NCI-H2196 (cell line): ENCODE measurements around the gene MINDY4.

Source experiments
- DNase-seq: peaks from one replicate; lab custom pipeline; 2025; ENCODE audit not compliant: unreplicated experiment; lab: John Stamatoyannopoulos, UW

Gene MINDY4

GRCh38 chr7:30926313-30926712, 155.1 kb downstream of the MINDY4 start:
- DNase-seq: no peak

GRCh38 chr7:30927040-30927439, 155.8 kb downstream of the MINDY4 start:
- DNase-seq: no peak

DNA sequence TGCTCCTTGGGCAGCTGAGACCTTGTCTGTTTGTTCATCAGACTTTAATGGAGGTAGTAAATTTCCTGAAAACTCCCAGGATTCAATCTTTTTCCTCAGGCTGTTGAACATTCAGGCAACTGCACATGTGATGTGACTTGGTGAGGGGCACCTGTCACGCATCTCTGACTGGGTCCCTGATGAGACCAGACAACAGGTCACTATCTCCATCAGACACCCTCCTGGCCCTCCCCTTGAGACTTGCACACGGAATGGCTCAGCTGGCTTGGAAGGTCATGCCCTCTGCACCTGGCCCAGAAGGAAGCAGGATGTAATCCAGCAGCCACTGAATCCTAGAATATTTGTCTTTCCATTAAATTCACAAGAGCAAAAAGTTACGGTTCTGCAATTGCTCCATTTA, 156.3 kb downstream of the MINDY4 start:
- no peak for DNase-seq

DNA sequence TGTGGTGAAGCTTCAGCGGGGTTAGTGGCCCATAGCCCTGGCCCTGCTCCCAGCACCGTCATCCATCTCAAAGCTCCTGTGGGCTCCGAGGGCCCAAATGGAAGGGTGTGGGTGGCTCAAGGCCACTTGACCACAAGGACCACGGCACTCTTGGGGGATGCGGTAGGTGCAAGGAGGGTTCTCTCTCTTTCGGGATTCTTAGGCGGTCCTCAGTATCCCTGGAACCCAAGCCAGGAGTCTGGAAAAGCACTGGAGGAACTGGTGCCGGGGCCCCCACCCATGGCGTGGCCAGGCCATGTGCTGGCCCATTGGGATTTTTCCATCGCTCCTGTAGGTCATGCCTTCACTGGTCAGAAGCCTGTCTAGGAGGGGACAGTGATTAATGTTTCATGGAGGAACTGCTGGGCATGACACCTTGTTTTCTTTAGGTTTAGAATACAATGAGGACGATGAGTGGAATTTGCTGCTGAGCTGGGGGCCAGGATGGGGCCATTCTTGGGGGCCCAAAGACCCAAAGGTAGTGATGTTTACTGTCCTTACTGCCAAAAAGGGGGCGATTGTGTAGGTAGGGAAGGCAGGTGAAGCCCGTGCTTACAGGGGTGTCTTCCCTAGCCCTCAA, 157.1 kb downstream of the MINDY4 start:
- no peak for DNase-seq

DNA sequence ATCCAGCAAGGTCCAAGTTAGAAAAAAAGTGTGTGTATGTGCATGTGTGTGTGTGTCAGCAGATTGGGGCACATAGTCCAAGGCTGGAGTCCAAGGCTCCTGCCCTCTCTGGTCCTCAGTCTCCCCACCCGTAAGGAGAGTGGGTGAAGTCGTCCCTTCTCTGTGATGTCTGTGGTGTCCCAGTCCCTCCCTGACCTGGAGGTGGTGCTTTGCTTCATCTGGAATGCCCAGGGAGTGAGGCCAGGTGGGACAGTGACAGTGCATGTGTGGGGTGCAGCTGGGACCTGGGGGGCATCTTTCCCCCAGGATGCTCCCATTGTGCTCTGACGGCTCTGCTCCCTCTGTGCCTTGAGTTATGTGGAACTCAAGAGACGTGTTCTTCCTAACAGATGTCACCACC, 158.5 kb downstream of the MINDY4 start:
- DNase-seq: no peak

- no peak for DNase-seq
These were observed 159.4 kb downstream of the MINDY4 start for GRCh38 chr7:30930621-30931020.

DNA sequence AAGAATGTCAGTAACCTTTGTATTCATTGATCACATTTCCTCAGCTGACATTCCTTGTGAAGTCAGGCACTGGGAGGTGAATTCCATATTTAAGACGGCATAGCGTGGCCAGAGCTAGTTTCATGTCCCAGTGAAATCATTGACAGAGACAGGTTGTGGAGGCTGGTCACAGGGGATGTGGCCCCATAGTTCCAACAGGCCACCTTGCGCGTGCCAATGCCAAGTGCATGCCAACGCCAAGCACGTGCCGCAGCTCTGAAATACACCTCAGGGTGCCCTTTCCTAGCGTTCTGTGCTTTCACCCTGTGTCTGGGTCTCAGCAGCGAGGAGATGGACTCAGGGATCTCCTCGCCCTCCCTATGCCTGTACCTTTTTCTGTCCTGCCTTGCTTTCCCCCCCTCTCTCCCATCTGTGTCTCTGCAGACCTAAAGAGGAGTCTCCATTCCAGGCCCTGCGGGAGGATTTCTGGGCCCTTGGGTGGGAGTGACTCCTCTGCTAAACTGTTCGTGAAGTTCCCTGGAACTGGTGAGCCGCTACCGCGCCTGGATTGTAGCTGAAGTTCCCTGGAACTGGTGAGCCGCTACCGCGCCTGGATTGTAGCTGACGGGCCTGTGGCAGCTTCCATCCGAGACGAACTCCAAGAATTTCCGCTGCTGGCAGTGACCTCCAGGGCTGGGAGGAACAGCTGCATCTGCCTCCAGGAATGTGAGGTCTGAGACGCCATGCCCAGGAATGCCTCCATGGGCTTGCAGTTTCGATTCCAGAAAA, 160.1 kb downstream of the MINDY4 start:
- no peak for DNase-seq

- no peak for DNase-seq
These were observed 160.8 kb downstream of the MINDY4 start for GRCh38 chr7:30931929-30932540.

- no peak for DNase-seq
These were observed 161.3 kb downstream of the MINDY4 start for GRCh38 chr7:30932562-30932961.

DNA sequence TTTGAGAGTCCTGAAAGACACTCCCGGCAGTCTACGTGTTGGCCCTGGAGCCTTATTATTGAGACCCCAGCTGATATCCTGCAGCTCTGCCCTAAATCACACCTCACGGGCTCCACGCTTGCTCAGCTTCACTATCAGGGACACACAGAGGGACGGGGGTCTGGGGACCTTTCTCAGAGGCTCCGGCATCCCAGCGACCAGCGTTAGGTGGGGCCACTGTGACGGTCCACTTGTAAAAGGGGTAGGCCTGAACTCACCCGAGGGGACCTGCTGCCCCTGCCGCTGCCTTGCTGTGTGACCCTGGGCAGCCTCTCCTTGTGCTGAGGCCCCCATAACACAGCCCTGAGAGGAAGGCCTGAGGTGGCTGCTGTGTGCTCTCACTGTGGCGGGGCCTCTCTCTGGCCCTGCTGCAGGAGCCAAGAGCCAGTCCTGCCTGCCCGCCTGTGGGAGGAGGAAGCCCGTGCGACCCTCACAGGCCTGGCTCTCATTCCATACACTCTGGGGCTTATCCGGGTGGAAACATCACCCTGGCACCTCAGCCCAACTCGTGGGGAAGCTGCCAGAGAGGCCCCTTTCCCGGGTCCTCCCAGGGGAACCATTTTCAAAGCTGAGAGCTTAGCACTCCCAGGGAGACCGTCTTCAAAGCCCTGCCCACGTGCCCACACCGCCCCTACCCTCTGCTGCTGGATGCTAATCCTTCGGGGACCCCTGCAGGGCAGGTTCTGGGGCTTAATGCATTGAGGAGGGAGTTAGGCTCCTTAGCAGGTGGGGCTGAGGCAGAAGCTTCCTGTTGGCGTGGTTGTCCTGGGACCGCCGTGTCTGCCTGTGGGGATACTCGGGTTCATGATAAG, 162.1 kb downstream of the MINDY4 start:
- DNase-seq: no peak

DNA sequence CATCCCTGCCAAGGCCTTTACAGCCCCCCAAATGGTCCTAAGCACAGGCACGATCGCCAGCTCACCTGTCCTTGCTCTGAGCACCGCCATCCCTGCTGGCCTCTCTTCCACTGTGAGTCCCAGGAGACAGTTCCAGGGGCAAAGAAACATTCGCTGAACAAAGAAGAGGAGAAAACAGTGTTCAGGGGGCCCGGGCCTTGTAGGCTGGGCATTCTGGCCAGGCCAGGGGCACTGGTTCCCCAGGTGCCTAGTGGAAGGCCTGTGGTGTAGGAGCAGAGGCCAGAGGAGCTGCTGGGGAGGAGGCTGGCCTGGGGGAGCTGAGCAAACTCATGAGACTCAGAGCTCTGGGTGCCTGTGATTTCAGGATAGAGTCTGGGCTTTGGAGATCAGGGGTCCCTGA, 163.0 kb downstream of the MINDY4 start:
- no peak for DNase-seq

DNA sequence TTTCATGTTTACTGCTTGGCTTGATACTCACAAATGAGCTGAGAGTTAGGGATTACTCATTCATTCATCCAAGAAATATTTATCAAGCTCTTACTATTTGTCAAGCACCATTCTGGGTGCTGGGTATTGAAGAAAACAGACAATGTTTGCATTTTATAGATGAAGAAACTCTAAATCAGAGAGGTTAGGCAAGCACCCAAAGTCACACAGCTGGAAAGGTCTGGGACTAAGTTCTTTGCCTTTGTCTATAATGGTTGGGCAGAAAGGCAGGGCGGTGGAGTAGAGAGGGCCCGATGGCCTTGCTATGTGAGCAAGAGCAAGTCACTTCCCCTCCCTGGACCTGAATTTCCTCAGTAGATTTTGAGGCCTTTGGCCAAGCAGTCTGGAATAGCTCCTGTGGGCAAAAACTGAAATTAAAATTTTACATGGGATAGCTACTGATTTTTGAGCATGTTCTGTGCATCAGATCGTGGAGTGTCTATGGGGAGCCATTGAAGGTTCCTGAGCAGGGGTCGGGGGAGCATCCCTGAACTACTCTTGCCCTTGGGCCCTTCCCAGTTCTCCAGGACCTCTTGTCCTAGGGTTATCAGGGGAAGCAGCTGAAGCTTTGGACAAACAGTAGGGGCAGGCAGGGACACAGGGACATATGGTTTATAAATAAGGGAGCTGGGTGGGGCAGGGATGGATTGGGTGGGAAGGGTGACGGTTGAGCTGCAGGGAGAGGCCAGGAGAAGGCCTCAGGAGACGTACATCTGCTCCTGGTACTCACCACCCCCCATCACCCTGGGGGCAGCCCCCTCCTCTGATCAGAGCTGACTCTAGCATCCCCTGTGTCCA, 163.7 kb downstream of the MINDY4 start:
- DNase-seq: no peak

DNA sequence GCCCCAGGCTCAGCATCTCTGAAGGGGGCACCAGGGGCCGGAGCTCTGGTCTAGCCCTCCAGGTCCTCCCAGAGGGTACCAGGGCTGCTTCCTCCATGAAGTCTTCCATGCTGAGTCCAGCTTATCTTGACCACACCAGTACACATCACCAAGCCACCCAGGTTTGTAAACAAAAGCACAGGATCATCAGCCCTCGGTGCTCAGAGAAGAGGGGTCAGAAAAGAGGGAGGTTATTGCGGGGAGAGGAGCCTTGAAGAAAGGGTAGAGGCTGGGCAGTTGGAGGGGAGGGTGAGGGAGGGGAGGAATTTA, 164.3 kb downstream of the MINDY4 start:
- no peak for DNase-seq

DNA sequence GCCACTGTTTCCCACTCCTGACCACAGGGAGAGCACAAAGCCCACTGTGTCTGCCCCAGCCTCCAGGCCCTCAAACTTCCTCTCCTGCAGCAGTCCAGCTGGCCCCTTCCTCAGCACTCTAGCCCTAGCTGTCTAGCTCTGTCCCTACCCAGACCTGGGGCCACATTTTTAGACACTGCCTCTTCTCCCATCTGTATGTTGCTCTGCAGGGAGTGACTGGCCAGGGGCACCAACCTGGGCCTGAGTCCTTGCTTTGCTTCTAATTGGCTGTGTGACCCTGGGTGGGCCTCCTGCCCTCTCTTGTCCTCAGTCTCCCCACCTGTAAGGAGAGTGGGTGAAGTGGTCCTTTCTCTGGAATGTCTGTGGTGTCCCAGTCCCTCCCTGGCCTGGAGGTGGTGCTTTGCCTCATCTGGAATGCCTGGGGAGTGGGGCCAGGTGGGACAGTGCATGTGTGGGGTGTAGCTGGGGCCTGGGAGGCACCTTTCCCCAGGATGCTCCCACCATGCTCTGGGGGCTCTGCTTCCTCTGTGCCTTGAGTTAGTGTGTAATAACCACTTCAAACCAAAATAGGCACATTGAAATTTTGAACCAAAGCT, 165.5 kb downstream of the MINDY4 start:
- DNase-seq: no peak

DNA sequence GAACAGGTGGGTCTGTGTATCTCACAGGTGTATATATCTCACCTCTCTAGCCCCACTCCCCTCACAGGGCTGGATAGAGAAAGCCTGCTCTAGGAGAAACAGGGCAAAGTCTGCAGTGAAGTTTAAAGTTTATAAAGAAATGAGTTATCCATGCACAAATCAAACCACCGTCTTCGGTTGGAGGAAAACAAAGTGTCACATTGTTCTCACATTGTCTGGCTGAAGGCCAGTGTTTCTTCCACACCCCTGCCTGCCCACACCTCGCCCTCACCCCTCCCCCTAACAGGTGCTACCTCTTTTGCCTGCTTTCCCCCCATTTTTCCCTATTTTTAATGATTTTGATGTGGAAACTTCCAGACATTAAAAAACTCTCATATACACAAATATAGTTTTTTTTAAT, 166.2 kb downstream of the MINDY4 start:
- no peak for DNase-seq

- DNase-seq: peak; percentile 74
These were observed 167.5 kb downstream of the MINDY4 start for GRCh38 chr7:30938435-30939316.

GRCh38 chr7:30941582-30942323, 170.5 kb downstream of the MINDY4 start:
- no peak for DNase-seq
